Cardiac fibroblast (primary cell): ENCODE results near the gene SLC15A4.

Source experiments
- DNase-seq, 2 donors: peaks; one replicate each; pipeline versions ENCODE4 v3.0.0 to v3.0.0-alpha.2; 2010; ENCODE audit warnings: low read depth in 2 of 2
- H3K4me3 ChIP-seq, 2 donors: replicated peaks in 1 of 2; 1 replicate in 1 of 2; 2 replicates in 1 of 2; pipeline ENCODE4 v1.5.1; 2011; ENCODE audit warnings: low read depth in 2 of 2, low read length in 2 of 2, mild to moderate bottlenecking in 2 of 2, moderate library complexity in 1 of 2
- TF ChIP-seq, protein P1 (sequence below): IDR thresholded peaks from one replicate; pipeline ENCODE4 v1.5.1; 2011; ENCODE audit warnings: low read depth, mild to moderate bottlenecking, low read length, inconsistent platforms

Gene SLC15A4

DNA sequence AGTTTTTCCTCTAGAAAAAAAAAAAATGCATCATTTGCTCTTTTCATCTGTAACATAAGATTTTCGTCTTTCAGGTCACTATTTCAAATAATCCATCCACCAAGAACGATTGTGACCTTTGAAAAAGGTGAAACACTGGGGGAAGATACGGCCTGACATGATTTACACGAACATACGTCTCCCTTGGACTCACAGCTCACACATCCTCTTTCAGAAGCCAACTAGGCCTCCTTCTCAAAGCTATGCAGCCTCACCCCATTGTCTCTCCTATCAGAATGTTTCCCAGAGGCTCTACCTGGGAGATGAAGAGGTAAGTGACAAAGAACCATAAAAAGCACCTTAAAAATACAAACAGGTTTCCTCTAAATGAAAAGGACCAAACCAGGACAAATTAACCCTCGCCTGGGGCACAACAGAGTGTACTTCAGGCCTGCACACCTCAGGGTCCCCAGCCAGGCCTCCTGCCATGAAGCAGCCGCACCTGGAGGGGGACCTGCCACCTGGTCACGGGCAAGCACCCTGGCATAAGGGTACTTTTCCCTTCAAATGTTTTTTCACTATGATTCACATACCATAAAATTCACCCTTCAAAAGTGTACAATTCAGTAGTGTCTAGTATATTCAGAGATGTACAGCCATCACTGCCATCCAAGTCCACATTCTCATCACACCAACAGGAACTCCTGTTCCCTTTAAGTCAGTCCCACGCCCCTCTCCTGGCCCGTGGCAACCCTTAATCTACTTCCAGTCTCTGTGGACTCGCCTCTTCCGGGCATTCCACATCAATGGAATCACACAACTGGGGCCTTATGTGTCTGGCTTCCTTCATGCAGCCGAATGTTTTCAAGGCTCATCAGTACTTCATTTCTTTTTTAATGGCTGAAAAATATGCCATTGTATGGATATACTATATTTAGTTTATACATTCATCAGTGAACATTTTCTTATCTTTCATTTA lies 5.4 kb downstream of the SLC15A4 start:
- TF ChIP-seq, protein P1, sequence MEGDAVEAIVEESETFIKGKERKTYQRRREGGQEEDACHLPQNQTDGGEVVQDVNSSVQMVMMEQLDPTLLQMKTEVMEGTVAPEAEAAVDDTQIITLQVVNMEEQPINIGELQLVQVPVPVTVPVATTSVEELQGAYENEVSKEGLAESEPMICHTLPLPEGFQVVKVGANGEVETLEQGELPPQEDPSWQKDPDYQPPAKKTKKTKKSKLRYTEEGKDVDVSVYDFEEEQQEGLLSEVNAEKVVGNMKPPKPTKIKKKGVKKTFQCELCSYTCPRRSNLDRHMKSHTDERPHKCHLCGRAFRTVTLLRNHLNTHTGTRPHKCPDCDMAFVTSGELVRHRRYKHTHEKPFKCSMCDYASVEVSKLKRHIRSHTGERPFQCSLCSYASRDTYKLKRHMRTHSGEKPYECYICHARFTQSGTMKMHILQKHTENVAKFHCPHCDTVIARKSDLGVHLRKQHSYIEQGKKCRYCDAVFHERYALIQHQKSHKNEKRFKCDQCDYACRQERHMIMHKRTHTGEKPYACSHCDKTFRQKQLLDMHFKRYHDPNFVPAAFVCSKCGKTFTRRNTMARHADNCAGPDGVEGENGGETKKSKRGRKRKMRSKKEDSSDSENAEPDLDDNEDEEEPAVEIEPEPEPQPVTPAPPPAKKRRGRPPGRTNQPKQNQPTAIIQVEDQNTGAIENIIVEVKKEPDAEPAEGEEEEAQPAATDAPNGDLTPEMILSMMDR: no peak
- peak; percentile 67 to 83 for DNase-seq
- H3K4me3 ChIP-seq: no peak overlapping the region

DNA sequence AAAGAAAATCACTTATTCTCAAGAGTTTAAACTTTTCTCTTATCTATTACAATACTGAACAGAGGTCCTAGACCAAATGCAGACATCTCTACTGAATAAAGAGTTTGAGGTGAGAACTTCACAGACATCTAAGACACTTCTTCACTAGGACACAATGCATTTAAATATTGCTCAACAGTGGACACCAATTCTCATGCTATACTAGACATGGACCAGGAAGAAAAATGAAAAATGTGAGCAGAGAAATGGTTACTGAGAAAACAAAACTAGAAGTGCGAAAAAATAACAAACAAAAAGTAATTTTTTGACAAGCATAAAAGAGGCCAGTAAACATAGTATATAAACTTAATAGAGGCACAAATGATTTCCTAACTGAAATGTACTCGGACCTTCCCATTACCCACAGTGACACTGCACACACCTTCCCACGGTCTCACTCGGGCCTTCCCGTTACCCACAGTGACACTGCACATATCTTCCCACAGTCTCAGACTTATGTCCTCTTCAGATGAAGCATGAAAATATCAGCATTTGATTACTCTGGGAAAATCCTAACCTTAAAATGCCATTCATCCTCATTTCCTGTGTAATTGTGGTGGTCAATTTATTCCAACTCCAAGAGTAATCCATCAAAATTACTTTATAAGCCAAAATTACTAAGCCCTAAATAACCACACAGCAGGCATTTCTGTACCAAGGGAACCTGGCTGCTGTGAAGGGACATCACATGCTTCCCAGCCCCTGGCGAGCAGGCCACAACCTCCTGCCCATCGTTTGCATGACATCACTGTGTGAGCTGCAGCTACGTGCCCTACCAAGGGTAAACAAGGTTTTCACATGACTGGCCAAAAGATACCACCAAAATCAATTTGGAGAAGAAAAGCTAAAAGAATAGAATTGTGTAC lies 6.4 kb downstream of the SLC15A4 start:
- TF ChIP-seq, protein P1: no peak
- H3K4me3 ChIP-seq: no peak overlapping the region
- peak; percentile 61 to 74 for DNase-seq

DNA sequence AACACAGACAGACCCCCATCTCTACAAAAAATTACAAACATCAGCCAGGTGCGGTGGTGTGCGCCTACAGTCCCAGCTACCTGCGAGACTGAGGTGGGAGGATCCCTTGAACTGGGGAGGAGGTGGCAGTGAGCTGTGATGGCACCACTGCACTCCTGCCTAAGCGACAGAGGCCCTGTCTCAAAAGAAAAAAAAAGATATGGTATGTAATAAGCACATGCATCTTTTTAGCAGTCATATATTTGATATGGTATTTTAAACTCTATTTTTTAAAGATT lies 7.2 kb downstream of the SLC15A4 start:
- no peak overlapping the region for H3K4me3 ChIP-seq
- TF ChIP-seq, protein P1: no peak
- DNase-seq: no peak

DNA sequence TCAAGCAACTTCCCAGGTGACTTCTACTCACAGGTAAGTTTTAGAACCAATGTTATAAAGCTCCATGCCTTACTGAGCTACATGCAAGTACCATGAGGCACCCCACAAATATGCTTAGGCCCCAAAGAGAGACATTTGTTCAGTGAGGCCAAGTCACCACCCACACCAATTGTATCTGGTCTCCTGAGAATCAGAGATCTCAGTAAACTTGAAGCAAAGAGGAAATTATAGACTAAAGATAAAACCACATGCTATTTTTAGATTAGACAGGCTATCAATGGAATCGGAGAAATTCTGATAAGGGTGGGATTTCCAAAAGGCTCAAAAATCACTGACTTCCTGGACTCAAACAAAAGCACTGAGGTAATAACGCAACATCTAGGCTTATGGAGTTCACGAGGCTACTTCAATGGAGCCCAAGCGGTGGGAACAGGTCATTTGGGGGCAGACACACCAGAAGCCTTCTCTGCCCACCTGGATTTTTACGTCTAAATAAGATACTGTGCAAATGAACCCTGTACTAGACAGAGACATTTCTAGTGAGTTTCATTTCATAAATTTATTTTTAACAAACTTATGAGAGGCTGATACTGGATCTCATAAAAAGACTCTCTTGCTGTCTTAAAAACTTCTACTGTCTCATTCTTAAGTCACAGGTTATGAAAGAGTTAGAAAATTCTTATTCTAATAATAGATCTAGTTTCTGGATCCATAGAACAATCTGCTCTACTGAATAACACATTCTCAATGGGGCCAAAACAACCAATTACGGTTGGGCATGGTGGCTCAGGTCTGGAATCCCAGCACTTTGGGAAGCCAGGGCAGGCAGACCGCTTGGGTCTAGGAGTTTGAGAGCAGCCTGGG lies 7.7 kb downstream of the SLC15A4 start:
- no peak for DNase-seq
- no peak overlapping the region for H3K4me3 ChIP-seq
- TF ChIP-seq, protein P1: no peak

DNA sequence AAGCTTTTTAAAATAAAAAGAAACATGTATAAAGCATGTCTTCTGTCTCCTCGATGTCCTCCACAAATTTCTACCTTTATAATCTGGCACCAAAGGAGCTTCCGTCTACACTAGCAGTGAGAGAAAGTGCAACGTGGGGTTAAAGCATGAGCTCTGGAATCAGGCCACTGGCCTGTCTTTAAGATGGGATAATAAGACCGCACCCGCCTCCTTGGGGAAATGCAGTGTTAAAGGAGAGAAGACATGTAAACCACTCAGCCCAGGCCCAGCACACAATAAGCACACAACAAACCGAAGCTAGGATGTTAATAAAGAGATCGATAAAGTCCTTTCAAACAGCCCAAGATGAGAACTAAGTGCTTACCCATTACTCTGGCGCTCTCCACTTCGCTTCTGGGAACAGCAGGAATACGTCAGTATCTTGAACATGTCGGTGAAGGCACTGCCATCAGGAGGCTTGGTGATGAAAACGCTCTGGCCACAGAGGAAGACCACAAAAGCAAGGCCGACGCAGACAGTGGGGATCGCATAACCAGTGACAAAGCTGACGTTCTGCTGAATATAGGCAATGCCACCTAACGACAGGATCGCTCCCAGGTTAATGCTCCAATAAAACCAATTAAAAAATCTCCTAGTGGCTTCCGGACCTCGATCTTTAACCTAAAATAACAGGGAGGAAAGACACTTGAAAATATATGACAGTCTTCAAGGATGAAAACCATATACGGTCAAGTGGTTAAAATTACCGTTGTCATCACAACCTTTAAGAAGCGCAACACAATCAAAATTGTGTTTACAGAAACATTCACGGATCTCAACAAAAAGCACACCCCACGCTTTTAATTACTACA lies 9.1 kb downstream of the SLC15A4 start:
- no peak for DNase-seq
- TF ChIP-seq, protein P1: no peak

More for the DNA sequence above, 9.1 kb downstream of the SLC15A4 start:
- no peak overlapping the region for H3K4me3 ChIP-seq
